Measurements from ENCODE around the gene BORCS8.

The BORCS8 gene

DNA sequence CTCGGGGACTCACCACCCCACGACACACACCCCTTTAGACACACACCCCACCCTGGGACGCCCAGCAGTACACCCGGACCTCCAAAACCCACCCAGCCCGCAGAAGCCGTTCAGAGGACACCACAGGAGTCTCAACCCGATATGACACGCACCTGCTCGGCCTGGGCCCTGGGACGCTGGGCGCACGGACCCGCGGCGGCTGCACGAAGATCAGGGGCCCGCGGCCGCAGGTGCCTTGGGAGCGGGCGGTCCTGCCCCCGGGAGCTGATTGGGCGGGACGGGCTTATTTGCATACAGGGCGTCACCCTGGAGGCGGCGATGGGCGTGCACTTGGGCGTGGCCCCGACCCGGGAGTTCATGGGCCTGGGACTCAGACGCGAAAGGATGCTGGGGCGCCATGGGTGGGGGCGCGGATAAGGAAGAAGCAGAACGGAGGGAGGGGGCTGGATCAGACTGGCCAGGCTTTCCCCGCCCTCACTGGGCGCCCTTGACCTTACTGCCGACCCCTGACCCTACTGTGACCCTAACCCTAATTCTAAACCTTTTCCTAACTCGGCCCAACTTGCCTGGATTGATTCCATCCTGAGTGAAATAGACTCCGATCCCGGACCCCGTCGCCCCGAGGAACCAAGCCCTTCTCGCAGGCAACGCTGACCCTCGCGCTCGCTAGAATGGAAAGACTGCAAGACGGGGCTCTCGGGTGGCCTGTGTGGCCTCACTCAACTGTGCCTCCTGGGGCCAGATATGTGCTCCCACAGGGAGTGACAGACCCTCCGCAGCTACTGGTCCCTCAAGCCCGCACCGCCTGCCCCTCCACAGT, 21.7 kb downstream of the BORCS8 start, which contains the start of gene MEF2B (continued):
- TF ChIP-seq, protein P1, sequence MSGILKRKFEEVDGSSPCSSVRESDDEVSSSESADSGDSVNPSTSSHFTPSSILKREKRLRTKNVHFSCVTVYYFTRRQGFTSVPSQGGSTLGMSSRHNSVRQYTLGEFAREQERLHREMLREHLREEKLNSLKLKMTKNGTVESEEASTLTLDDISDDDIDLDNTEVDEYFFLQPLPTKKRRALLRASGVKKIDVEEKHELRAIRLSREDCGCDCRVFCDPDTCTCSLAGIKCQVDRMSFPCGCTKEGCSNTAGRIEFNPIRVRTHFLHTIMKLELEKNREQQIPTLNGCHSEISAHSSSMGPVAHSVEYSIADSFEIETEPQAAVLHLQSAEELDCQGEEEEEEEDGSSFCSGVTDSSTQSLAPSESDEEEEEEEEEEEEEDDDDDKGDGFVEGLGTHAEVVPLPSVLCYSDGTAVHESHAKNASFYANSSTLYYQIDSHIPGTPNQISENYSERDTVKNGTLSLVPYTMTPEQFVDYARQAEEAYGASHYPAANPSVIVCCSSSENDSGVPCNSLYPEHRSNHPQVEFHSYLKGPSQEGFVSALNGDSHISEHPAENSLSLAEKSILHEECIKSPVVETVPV (CRISPR knock-in tag; IDR thresholded peaks at IDR 0.05) = no peak
- TF ChIP-seq ZNF70 (CRISPR knock-in tag; IDR thresholded peaks at IDR 0.05) = no peak
- no peak for TF ChIP-seq ZNF565 (CRISPR knock-in tag; conservative IDR thresholded peaks at IDR 0.05; ENCODE audit: low read depth)
- TF ChIP-seq OSR1 (CRISPR knock-in tag; IDR thresholded peaks at IDR 0.05) = no peak
- TF ChIP-seq, protein P2, sequence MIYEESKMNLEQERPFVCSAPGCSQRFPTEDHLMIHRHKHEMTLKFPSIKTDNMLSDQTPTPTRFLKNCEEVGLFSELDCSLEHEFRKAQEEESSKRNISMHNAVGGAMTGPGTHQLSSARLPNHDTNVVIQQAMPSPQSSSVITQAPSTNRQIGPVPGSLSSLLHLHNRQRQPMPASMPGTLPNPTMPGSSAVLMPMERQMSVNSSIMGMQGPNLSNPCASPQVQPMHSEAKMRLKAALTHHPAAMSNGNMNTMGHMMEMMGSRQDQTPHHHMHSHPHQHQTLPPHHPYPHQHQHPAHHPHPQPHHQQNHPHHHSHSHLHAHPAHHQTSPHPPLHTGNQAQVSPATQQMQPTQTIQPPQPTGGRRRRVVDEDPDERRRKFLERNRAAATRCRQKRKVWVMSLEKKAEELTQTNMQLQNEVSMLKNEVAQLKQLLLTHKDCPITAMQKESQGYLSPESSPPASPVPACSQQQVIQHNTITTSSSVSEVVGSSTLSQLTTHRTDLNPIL (CRISPR knock-in tag; IDR thresholded peaks at IDR 0.05; ENCODE audit: low read depth) = no peak
- TF ChIP-seq ZFP3 (CRISPR knock-in tag; IDR thresholded peaks at IDR 0.05) = no peak

DNA sequence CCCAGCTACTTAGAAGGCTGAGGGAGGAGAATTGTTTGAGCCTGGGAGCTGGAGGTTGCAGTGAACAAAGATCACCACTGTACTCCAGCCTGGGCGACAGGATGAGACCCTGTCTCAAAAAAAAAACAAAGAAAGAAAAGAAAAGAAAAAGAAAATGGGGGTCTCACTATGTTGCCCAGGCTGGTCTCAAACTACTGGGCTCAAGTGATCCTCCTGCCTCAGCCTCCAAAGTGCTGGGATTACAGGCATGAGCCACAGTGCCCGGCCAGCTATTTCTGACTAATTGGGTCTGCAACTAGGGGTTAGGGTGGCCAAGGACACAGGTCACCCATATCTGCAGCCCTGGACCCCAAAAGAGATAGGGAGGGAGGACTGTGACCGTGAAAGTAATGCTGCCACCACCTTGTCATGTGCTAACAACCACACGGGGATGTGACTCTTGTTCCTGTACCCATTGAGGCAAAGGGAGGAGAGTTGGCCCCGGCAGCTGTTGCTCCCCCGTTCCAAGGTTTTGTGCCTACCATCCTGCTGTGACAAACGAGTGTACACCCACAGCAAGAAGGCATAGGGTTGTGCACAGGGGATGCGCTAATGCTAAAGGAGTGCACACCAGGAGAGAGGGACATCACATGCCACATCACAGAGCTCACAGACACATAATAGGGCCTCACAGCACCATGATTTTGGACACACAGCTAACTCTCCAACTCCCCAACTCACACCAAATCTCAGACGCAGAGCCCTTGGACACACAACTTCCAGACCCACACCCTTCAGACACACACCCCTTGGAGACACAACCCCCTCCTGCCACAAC, 22.5 kb downstream of the BORCS8 start:
- no peak for ATAC-seq
- TF ChIP-seq, protein P2 (CRISPR knock-in tag; IDR thresholded peaks at IDR 0.05; ENCODE audit: low read depth) = no peak
- TF ChIP-seq TCF4 (CRISPR knock-in tag; IDR thresholded peaks at IDR 0.05; ENCODE audit: borderline replicate concordance) (no peak), GLIS3 (CRISPR knock-in tag; IDR thresholded peaks at IDR 0.05) (no peak), SNAI2 (CRISPR knock-in tag; IDR thresholded peaks at IDR 0.05) (no peak), OSR1 (CRISPR knock-in tag; IDR thresholded peaks at IDR 0.05) (no peak), ISL1 (CRISPR knock-in tag; IDR thresholded peaks at IDR 0.05) (no peak)
- TF ChIP-seq, protein P3, sequence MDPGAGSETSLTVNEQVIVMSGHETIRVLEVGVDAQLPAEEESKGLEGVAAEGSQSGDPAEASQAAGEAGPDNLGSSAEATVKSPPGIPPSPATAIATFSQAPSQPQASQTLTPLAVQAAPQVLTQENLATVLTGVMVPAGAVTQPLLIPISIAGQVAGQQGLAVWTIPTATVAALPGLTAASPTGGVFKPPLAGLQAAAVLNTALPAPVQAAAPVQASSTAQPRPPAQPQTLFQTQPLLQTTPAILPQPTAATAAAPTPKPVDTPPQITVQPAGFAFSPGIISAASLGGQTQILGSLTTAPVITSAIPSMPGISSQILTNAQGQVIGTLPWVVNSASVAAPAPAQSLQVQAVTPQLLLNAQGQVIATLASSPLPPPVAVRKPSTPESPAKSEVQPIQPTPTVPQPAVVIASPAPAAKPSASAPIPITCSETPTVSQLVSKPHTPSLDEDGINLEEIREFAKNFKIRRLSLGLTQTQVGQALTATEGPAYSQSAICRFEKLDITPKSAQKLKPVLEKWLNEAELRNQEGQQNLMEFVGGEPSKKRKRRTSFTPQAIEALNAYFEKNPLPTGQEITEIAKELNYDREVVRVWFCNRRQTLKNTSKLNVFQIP (CRISPR knock-in tag; IDR thresholded peaks at IDR 0.05; ENCODE audit: borderline replicate concordance, low read depth) = no peak

DNA sequence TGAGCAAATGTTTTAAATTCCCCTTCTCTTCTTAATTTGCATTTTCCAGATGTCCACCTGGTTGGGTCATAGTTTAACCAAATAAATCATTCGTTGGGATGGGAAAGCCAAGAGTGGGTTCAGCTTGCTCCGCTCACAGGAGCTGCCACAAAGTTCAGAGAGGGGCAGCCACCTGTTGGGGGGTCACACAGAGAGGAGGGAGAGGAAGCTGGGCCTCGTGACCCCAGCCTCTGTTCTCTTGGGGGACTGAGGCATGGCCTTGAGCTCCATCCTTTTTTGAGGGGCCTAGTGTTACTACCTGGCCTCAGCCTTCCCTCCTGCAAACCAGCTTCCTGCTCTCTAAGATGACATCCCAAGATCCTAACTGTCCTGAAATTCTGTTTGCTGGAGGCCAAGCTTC, 24.3 kb downstream of the BORCS8 start:
- TF ChIP-seq, protein P4, sequence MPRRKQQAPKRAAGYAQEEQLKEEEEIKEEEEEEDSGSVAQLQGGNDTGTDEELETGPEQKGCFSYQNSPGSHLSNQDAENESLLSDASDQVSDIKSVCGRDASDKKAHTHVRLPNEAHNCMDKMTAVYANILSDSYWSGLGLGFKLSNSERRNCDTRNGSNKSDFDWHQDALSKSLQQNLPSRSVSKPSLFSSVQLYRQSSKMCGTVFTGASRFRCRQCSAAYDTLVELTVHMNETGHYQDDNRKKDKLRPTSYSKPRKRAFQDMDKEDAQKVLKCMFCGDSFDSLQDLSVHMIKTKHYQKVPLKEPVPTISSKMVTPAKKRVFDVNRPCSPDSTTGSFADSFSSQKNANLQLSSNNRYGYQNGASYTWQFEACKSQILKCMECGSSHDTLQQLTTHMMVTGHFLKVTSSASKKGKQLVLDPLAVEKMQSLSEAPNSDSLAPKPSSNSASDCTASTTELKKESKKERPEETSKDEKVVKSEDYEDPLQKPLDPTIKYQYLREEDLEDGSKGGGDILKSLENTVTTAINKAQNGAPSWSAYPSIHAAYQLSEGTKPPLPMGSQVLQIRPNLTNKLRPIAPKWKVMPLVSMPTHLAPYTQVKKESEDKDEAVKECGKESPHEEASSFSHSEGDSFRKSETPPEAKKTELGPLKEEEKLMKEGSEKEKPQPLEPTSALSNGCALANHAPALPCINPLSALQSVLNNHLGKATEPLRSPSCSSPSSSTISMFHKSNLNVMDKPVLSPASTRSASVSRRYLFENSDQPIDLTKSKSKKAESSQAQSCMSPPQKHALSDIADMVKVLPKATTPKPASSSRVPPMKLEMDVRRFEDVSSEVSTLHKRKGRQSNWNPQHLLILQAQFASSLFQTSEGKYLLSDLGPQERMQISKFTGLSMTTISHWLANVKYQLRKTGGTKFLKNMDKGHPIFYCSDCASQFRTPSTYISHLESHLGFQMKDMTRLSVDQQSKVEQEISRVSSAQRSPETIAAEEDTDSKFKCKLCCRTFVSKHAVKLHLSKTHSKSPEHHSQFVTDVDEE (CRISPR knock-in tag; IDR thresholded peaks at IDR 0.05) = no peak
- no peak for TF ChIP-seq ZNF565 (CRISPR knock-in tag; conservative IDR thresholded peaks at IDR 0.05; ENCODE audit: low read depth)
- TF ChIP-seq ARNTL (CRISPR knock-in tag; IDR thresholded peaks at IDR 0.05; ENCODE audit: borderline replicate concordance, low read depth) = no peak
- TF ChIP-seq ISL1 (CRISPR knock-in tag; IDR thresholded peaks at IDR 0.05) = no peak
- TF ChIP-seq GLIS3 (CRISPR knock-in tag; IDR thresholded peaks at IDR 0.05) = no peak
- TF ChIP-seq, protein P5, sequence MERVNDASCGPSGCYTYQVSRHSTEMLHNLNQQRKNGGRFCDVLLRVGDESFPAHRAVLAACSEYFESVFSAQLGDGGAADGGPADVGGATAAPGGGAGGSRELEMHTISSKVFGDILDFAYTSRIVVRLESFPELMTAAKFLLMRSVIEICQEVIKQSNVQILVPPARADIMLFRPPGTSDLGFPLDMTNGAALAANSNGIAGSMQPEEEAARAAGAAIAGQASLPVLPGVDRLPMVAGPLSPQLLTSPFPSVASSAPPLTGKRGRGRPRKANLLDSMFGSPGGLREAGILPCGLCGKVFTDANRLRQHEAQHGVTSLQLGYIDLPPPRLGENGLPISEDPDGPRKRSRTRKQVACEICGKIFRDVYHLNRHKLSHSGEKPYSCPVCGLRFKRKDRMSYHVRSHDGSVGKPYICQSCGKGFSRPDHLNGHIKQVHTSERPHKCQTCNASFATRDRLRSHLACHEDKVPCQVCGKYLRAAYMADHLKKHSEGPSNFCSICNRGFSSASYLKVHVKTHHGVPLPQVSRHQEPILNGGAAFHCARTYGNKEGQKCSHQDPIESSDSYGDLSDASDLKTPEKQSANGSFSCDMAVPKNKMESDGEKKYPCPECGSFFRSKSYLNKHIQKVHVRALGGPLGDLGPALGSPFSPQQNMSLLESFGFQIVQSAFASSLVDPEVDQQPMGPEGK (CRISPR knock-in tag; IDR thresholded peaks at IDR 0.05; ENCODE audit: borderline replicate concordance) = no peak
- TF ChIP-seq CSDC2 (CRISPR knock-in tag; IDR thresholded peaks at IDR 0.05) = no peak
- no peak for TF ChIP-seq ZNF70 (CRISPR knock-in tag; IDR thresholded peaks at IDR 0.05)
- no peak for TF ChIP-seq SNAI2 (CRISPR knock-in tag; IDR thresholded peaks at IDR 0.05)
- no peak for TF ChIP-seq RARB (CRISPR knock-in tag; IDR thresholded peaks at IDR 0.05)
- TF ChIP-seq BACH2 (CRISPR knock-in tag; IDR thresholded peaks at IDR 0.05; ENCODE audit: borderline replicate concordance) = no peak
- no peak for TF ChIP-seq TCF4 (CRISPR knock-in tag; IDR thresholded peaks at IDR 0.05; ENCODE audit: borderline replicate concordance)
- no peak for TF ChIP-seq ZNF8 (CRISPR knock-in tag; IDR thresholded peaks at IDR 0.05)
- TF ChIP-seq PPARA (CRISPR knock-in tag; IDR thresholded peaks at IDR 0.05; ENCODE audit: borderline replicate concordance) = no peak
- TF ChIP-seq ESRRG (CRISPR knock-in tag; IDR thresholded peaks at IDR 0.05) = no peak
- TF ChIP-seq TOX (CRISPR knock-in tag; IDR thresholded peaks at IDR 0.05; ENCODE audit: borderline replicate concordance) = no peak
- TF ChIP-seq ZFP30 (CRISPR knock-in tag; IDR thresholded peaks at IDR 0.05) = no peak
- no peak for TF ChIP-seq ZFP3 (CRISPR knock-in tag; IDR thresholded peaks at IDR 0.05)
- no peak for ATAC-seq
